H1 (cell line): ENCODE measurements around the gene POLH.
A peak's percentile ranks its signal among the peaks of the same experiment; 100 is the strongest.

Source experiments
- BRCA1 ChIP-seq: IDR thresholded peaks from 2 replicates; pipeline ENCODE4 v1.6.1; 2012; ENCODE audit warnings: low read depth, low read length, improper control_type of control experiment
- CEBPB ChIP-seq: IDR thresholded peaks from 2 replicates; pipeline ENCODE4 v1.6.1; 2012; ENCODE audit warnings: low read depth, low read length
- EZH2 ChIP-seq: fragments of 200-600 bp; sonication (generic); IDR thresholded peaks from 2 replicates; pipeline ENCODE4 v1.7.1; 2012; ENCODE audit warnings: low read depth, mild to moderate bottlenecking, moderate library complexity, low read length, inconsistent platforms; ENCODE audit not compliant: severe bottlenecking
- POLR2A ChIP-seq, 2 experiments: IDR thresholded peaks; 1 replicate in 1 of 2; 2 replicates in 1 of 2; pipeline ENCODE4 v1.6.1; 2011; ENCODE audit warnings: low read depth in 2 of 2, low read length in 2 of 2, mild to moderate bottlenecking in 2 of 2; ENCODE audit errors: control extremely low read depth in 1 of 2
- POLR2AphosphoS5 ChIP-seq: IDR thresholded peaks from 2 replicates; pipeline ENCODE4 v1.6.1; 2011; ENCODE audit warnings: low read depth, low read length
- SP1 ChIP-seq: IDR thresholded peaks from 2 replicates; pipeline ENCODE4 v1.6.1; 2011; ENCODE audit warnings: low read depth, low read length
- ZNF274 ChIP-seq: IDR thresholded peaks from 2 replicates; pipeline ENCODE4 v1.7.0; 2012; ENCODE audit warnings: low read length, borderline replicate concordance; ENCODE audit errors: extremely low read depth
- TF ChIP-seq, protein P1 (sequence below), 3 experiments: IDR thresholded peaks; 1 replicate in 2 of 3; 2 replicates in 1 of 3; pipeline versions ENCODE4 v1.5.1 to v1.6.1; 2011; ENCODE audit warnings: low read length in 3 of 3, mild to moderate bottlenecking in 3 of 3, inconsistent platforms in 2 of 3, low read depth in 1 of 3, moderate library complexity in 1 of 3; ENCODE audit not compliant: insufficient read depth in 1 of 3; ENCODE audit errors: control extremely low read depth in 1 of 3

DNA sequence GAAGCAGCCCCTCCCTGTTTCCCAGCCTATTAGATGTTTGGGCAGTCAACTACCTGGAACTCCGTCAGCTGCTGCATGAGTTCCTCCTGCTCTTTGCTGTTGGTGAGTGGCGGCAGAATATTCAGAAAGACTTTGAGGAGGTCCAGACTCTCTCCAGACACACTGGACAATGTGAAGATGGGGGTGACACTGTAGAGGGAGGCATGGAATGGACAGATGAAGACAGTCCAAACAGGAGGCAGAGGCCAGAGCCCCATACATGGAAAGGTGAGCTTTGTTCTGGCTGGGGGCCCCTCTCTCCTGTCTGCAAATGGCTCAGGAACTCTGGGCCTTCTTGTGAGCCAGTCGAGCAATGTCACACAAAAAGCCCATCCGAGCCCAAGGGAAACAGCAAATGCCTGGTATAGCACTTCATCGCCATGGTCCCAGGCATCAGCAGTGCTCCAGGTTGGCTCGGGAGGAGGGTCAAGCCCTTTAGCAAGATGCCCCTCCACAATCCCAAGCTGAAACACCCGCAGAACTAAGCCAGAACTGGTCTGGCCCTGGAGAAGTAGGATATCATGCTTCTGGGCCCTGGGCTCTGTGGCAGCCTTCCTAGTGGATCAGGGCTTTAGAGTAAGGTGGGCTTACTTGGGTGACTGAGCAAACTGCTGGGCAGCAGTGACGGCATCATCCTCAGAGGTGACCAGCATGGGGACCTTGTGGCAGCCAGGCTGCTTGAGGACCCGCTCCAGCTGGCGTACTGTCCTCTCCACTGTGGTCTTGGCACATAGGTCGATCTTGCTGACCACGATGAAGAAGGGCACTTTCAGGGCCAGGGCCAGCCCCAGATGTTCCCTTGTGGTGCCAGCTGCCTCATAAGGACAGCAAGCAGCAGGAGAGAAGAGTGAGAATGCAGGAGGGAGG is 48.1 kb downstream of the POLH start:
- TF ChIP-seq, protein P1, sequence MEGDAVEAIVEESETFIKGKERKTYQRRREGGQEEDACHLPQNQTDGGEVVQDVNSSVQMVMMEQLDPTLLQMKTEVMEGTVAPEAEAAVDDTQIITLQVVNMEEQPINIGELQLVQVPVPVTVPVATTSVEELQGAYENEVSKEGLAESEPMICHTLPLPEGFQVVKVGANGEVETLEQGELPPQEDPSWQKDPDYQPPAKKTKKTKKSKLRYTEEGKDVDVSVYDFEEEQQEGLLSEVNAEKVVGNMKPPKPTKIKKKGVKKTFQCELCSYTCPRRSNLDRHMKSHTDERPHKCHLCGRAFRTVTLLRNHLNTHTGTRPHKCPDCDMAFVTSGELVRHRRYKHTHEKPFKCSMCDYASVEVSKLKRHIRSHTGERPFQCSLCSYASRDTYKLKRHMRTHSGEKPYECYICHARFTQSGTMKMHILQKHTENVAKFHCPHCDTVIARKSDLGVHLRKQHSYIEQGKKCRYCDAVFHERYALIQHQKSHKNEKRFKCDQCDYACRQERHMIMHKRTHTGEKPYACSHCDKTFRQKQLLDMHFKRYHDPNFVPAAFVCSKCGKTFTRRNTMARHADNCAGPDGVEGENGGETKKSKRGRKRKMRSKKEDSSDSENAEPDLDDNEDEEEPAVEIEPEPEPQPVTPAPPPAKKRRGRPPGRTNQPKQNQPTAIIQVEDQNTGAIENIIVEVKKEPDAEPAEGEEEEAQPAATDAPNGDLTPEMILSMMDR (IDR thresholded peaks at IDR 0.05; ENCODE audit: control extremely low read depth in 1 of 3, insufficient read depth in 1 of 3, low read depth in 1 of 3, low read length in 3 of 3), result no peak
- TF ChIP-seq POLR2A (IDR thresholded peaks at IDR 0.05; ENCODE audit: control extremely low read depth in 1 of 2, low read depth in 2 of 2, low read length in 2 of 2) (peak in 1 of 2 experiments; percentile 7; a peak in 1 of 3 replicates), EZH2 (no peak), ZNF274 (no peak), POLR2AphosphoS5 (no peak), CEBPB (no peak), BRCA1 (no peak), SP1 (no peak)
